H9 (cell line): Measurements from ENCODE around the gene NECTIN1. TPM values are rescaled to one million over a fixed set of nuclear protein-coding genes. Genes with fewer than 3 reads are reported as not detected.

ENCODE experiments used
- DNase-seq: peaks from one replicate; pipeline ENCODE4 v3.0.0-alpha.2; 2017
- H2AFZ ChIP-seq: one replicate; pipeline ENCODE4 v1.6.1; 2013; ENCODE audit warnings: mild to moderate bottlenecking, low read length, control low read depth, moderate library complexity
- H2AK5ac ChIP-seq: 2 replicates; pipeline ENCODE4 v1.6.1; 2013; ENCODE audit warnings: low read length, control low read depth, mixed read lengths; ENCODE audit not compliant: insufficient read length
- H2BK120ac ChIP-seq: one replicate; pipeline ENCODE4 v1.6.1; 2013; ENCODE audit warnings: low read depth, mild to moderate bottlenecking, low read length, control low read depth, inconsistent platforms; ENCODE audit not compliant: poor library complexity, severe bottlenecking
- H2BK12ac ChIP-seq: 2 replicates; pipeline ENCODE4 v1.6.1; 2013; ENCODE audit warnings: low read length, control low read depth, mixed read lengths, low read depth; ENCODE audit not compliant: insufficient read length
- H2BK15ac ChIP-seq: 2 replicates; pipeline ENCODE4 v1.6.1; 2013; ENCODE audit warnings: low read depth, low read length, control low read depth
- H2BK20ac ChIP-seq: one replicate; pipeline ENCODE4 v1.6.1; 2013; ENCODE audit warnings: low read depth, mild to moderate bottlenecking, low read length, control low read depth, inconsistent platforms; ENCODE audit not compliant: poor library complexity, severe bottlenecking
- H2BK5ac ChIP-seq: 2 replicates; pipeline ENCODE4 v1.6.1; 2013; ENCODE audit warnings: low read length, control low read depth, mixed read lengths; ENCODE audit not compliant: insufficient read length
- H3K14ac ChIP-seq: 2 replicates; pipeline ENCODE4 v1.6.1; 2013; ENCODE audit warnings: low read length, control low read depth; ENCODE audit not compliant: insufficient read depth
- H3K18ac ChIP-seq: 2 replicates; pipeline ENCODE4 v1.6.1; 2013; ENCODE audit warnings: low read depth, mild to moderate bottlenecking, mixed read lengths, low read length, control low read depth; ENCODE audit not compliant: insufficient read length
- H3K23ac ChIP-seq: 2 replicates; pipeline ENCODE4 v1.6.1; 2013; ENCODE audit warnings: low read length, control low read depth, mixed read lengths, low read depth; ENCODE audit not compliant: insufficient read length
- H3K23me2 ChIP-seq: 2 replicates; pipeline ENCODE4 v1.6.1; 2013; ENCODE audit warnings: low read depth, mild to moderate bottlenecking, mixed read lengths, low read length, control low read depth; ENCODE audit not compliant: insufficient read length, poor library complexity, severe bottlenecking
- H3K27ac ChIP-seq: 2 replicates; pipeline ENCODE4 v1.5.1; 2013; ENCODE audit warnings: low read length, control low read depth, mixed read lengths, low read depth; ENCODE audit not compliant: insufficient read length
- H3K27me3 ChIP-seq: 2 replicates; pipeline ENCODE4 v1.6.1; 2013; ENCODE audit warnings: low read length, control low read depth, inconsistent platforms; ENCODE audit not compliant: insufficient read depth
- H3K4ac ChIP-seq: 2 replicates; pipeline ENCODE4 v1.6.1; 2013; ENCODE audit warnings: low read depth, mild to moderate bottlenecking, control low read depth, inconsistent platforms, low read length, moderate library complexity
- H3K4me1 ChIP-seq: 2 replicates; pipeline ENCODE4 v1.6.1; 2013; ENCODE audit warnings: low read length, control low read depth, inconsistent platforms; ENCODE audit not compliant: insufficient read depth
- H3K4me2 ChIP-seq: 2 replicates; pipeline ENCODE4 v1.6.1; 2013; ENCODE audit warnings: low read length, control low read depth, mixed read lengths; ENCODE audit not compliant: insufficient read length, insufficient read depth
- H3K56ac ChIP-seq: 2 replicates; pipeline ENCODE4 v1.6.1; 2013; ENCODE audit warnings: low read depth, mild to moderate bottlenecking, mixed read lengths, low read length, control low read depth; ENCODE audit not compliant: insufficient read length
- H3K79me1 ChIP-seq: 2 replicates; pipeline ENCODE4 v1.6.1; 2013; ENCODE audit warnings: low read depth, mild to moderate bottlenecking, moderate library complexity, low read length, control low read depth, inconsistent platforms; ENCODE audit not compliant: insufficient read depth, poor library complexity, severe bottlenecking
- H3K79me2 ChIP-seq: 2 replicates; pipeline ENCODE4 v1.6.1; 2013; ENCODE audit warnings: low read length, control low read depth, inconsistent platforms; ENCODE audit not compliant: insufficient read depth
- H3K9ac ChIP-seq: 2 replicates; pipeline ENCODE4 v1.6.1; 2013; ENCODE audit warnings: low read length, control low read depth, mixed read lengths; ENCODE audit not compliant: insufficient read length; ENCODE audit errors: extremely low read depth
- H3K9me3 ChIP-seq: one replicate; pipeline ENCODE4 v1.6.1; 2013; ENCODE audit warnings: low read depth, low read length, inconsistent platforms; ENCODE audit not compliant: control insufficient read depth
- H3T11ph ChIP-seq: one replicate; pipeline ENCODE4 v1.6.1; 2013; ENCODE audit warnings: mild to moderate bottlenecking, low read length, control low read depth, inconsistent platforms
- H4K20me1 ChIP-seq: one replicate; pipeline ENCODE4 v1.6.1; 2013; ENCODE audit not compliant: control insufficient read depth, insufficient read length, insufficient read depth
- H4K5ac ChIP-seq: 2 replicates; pipeline ENCODE4 v1.6.1; 2013; ENCODE audit warnings: low read depth, mild to moderate bottlenecking, mixed read lengths, low read length, control low read depth; ENCODE audit not compliant: insufficient read length
- H4K8ac ChIP-seq: replicated peaks from 2 replicates; pipeline ENCODE4 v1.6.1; 2013; ENCODE audit warnings: low read length, control low read depth, mixed read lengths, low read depth; ENCODE audit not compliant: insufficient read length
- H4K91ac ChIP-seq: 2 replicates; pipeline ENCODE4 v1.6.1; 2013; ENCODE audit warnings: low read depth, mild to moderate bottlenecking, moderate library complexity, mixed read lengths, low read length, control low read depth; ENCODE audit not compliant: insufficient read length
- H3K27ac Mint-ChIP-seq, 3 experiments: 2 replicates in 2 of 3; 3 replicates in 1 of 3; pipeline ENCODE4 v1.8.0; 2020 to 2021; ENCODE audit warnings: mixed read lengths in 3 of 3, mild to moderate bottlenecking in 1 of 3, moderate library complexity in 1 of 3
- H3K27me3 Mint-ChIP-seq: 2 replicates; pipeline ENCODE4 v1.8.0; 2021; ENCODE audit warnings: low read depth, mild to moderate bottlenecking, moderate library complexity, mixed read lengths
- H3K36me3 Mint-ChIP-seq, 3 experiments: 2 replicates in 2 of 3; 3 replicates in 1 of 3; pipeline ENCODE4 v1.8.0; 2020 to 2021; ENCODE audit warnings: low read depth in 3 of 3, mixed read lengths in 3 of 3; ENCODE audit not compliant: insufficient read depth in 1 of 3
- H3K4me1 Mint-ChIP-seq, 2 experiments: 2 replicates each; pipeline ENCODE4 v1.8.0; 2020; ENCODE audit warnings: mixed read lengths in 2 of 2
- H3K4me3 Mint-ChIP-seq, 2 experiments: 2 replicates in 1 of 2; 3 replicates in 1 of 2; pipeline ENCODE4 v1.8.0; 2020 to 2021; ENCODE audit warnings: mild to moderate bottlenecking in 2 of 2, mixed read lengths in 2 of 2, moderate library complexity in 1 of 2
- H3K9me3 Mint-ChIP-seq, 2 experiments: 2 replicates in 1 of 2; 3 replicates in 1 of 2; pipeline ENCODE4 v1.8.0; 2020; ENCODE audit warnings: mild to moderate bottlenecking in 2 of 2, mixed read lengths in 2 of 2, moderate library complexity in 1 of 2
- WGBS: extraction: QIAGEN DNeasy Blood & Tissue Kit; methylation state at CpG from one replicate; pipeline ENCODE4 v1.1.7; 2013; ENCODE audit warnings: missing lambda C conversion rate, low lambda C conversion rate, mixed read lengths; ENCODE audit not compliant: insufficient read length; ENCODE audit errors: extremely low coverage; 5-methylcytosine and 5-hydroxymethylcytosine counted together
- total RNA-seq: library from RNA; stranded (reverse); gene quantifications from 2 replicates; pipeline ENCODE4 v1.2.1, GENCODE V29; 2021
- TF ChIP-seq, protein P1 (sequence below): fragments of 200-600 bp; sonication (generic); conservative IDR thresholded peaks from 3 replicates; pipeline ENCODE4 v1.8.0; 2021; ENCODE audit warnings: antibody characterized with exemption, mild to moderate bottlenecking

The NECTIN1 gene
- total RNA-seq, 1 experiment from 2014 or later = 113 TPM

DNA sequence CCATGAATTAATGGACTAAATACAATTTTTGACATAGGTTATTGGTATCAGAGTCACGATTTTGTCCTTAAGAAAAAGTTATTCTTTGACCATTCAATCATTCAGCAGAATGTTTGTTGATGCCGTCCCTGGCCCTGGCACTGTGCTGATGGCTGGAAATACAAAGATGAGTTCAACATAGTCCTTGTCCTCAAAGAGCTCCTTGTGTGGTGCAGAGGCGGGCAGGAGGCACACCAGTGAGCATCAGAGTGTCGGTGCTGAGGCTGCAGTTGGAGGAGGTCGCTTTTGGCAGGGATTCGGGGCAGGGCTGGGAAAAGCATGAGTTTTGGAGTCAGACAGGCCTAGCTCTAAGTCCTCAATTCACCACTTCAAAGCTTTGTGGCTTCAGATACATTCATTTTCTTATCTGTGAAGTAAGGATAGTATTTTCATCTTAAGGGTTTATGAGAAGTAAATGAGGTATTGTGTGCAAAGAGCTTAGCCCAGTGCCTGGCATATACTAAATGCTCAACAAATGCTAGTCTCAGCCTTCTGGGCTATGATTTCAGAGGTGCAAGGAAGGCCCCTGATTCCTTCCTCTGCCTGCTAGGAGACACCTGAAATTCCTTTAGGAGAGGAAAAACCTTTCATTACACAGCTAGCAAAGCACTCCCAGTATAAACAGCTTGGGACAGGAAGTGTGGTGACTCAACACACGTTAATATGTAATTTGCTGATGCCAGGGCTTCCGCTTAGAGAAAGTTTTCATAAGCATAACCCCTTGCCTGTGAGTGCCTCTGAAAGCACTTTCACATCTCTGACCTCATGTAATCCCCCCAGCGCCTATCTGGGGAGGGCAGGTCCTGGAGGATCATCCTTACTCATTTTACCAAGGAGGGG is 113.8 kb downstream of the NECTIN1 start:
- Mint-ChIP-seq H3K27ac (peak overlapping the region in 1 of 3 experiments; percentile 22; a peak in 1 of 7 replicates), H3K9me3 (no peaks in the 10 kb centered on the region; a peak in 1 of 5 replicates), H3K4me1 (peaks cover 59 to 66% of the 10 kb centered on the region in 2 experiments), H3K27me3 (peaks cover 45% of the 10 kb centered on the region), H3K36me3 (0 out of 7 replicates have a peak, but pooled peaks cover 0 to 1% (median 0%) of the 10 kb centered on the region in 3 experiments), H3K4me3 (no peak overlapping the region)
- no peak overlapping the region for H3K56ac ChIP-seq
- H3K9ac ChIP-seq = no peak overlapping the region
- H2BK12ac ChIP-seq = no peak overlapping the region
- no peak overlapping the region for H2AFZ ChIP-seq
- no peak overlapping the region for H2BK20ac ChIP-seq
- no peak overlapping the region for H3K4me2 ChIP-seq
- H2BK5ac ChIP-seq = no peak overlapping the region
- no peak overlapping the region for H2BK15ac ChIP-seq
- H3K14ac ChIP-seq = no peak overlapping the region
- no peak overlapping the region for H3K23ac ChIP-seq
- WGBS = no CpG with 5 or more reads among the region's 9 CpGs
- H4K8ac ChIP-seq = no peak overlapping the region
- H3K23me2 ChIP-seq = no peaks in the 10 kb centered on the region
- no peak overlapping the region for H3K4ac ChIP-seq
- no peaks in the 10 kb centered on the region for H3K79me2 ChIP-seq
- H3K4me1 ChIP-seq = peaks cover 10% of the 10 kb centered on the region; the same call in 1 of the 2 replicates
- TF ChIP-seq, protein P1, sequence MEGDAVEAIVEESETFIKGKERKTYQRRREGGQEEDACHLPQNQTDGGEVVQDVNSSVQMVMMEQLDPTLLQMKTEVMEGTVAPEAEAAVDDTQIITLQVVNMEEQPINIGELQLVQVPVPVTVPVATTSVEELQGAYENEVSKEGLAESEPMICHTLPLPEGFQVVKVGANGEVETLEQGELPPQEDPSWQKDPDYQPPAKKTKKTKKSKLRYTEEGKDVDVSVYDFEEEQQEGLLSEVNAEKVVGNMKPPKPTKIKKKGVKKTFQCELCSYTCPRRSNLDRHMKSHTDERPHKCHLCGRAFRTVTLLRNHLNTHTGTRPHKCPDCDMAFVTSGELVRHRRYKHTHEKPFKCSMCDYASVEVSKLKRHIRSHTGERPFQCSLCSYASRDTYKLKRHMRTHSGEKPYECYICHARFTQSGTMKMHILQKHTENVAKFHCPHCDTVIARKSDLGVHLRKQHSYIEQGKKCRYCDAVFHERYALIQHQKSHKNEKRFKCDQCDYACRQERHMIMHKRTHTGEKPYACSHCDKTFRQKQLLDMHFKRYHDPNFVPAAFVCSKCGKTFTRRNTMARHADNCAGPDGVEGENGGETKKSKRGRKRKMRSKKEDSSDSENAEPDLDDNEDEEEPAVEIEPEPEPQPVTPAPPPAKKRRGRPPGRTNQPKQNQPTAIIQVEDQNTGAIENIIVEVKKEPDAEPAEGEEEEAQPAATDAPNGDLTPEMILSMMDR = no peak
- H3K79me1 ChIP-seq = no peaks in the 10 kb centered on the region
- H4K5ac ChIP-seq = no peak overlapping the region
- no peak overlapping the region for H3T11ph ChIP-seq
- H3K27ac ChIP-seq = no peak overlapping the region
- H4K20me1 ChIP-seq = no peaks in the 10 kb centered on the region
- no peaks in the 10 kb centered on the region for H3K9me3 ChIP-seq
- no peak overlapping the region for H2AK5ac ChIP-seq
- H2BK120ac ChIP-seq = no peak overlapping the region
- no peak overlapping the region for H4K91ac ChIP-seq
- H3K27me3 ChIP-seq = peaks cover 4% of the 10 kb centered on the region; the same call in 1 of the 2 replicates
- H3K18ac ChIP-seq = no peak overlapping the region
- no peak for DNase-seq
